ENCODE measurements around the gene TTC33.
"Not testable (repeated sequence)": the region's sequence is repeated elsewhere in the genome, so short reads cannot be mapped to it uniquely, and the experiment has no call there.

The TTC33 gene

DNA sequence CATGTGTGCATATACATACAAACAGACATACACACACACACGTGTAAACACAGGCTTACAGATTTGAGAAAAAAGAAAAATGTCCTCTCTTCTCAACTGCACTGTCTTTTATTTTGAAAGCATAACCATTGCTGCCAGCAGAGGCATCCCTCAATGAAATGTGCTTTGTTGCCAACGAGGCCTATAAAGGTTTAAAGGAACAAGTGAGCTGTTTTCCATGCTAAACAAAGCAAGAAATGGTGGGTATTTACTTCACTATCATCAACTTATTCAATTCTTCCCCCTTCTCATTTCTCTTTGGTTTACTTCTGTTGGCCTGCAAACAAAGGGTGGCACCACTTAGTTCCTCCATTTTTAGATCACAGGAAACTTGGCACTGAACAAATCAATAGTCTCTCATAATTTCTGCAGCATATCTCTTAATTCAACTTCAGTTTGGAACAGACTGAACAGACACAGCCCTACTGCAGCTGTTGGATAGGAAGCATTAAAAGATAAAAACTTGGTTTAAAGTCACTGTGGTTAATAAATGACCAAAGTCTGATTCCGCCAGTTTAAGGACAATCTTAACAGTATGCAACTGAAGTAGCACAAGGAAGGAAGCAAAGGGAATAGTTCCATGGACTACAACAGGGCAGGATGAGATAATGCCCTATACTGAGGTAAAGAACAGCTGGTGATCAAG lies 21.7 kb downstream of the TTC33 start:
- no peak for TF ChIP-seq JUND (IDR thresholded peaks at IDR 0.05; ENCODE audit: low read depth)
- in situ Hi-C loops (cut with HindIII; ENCODE audit: low pct_unique_long_range_greater_than_20kb, low sequenced_read_pairs), result no loop called here
- no peak for DNase-seq (ENCODE audit: low read depth in 1 of 2, low spot score in 1 of 2)

DNA sequence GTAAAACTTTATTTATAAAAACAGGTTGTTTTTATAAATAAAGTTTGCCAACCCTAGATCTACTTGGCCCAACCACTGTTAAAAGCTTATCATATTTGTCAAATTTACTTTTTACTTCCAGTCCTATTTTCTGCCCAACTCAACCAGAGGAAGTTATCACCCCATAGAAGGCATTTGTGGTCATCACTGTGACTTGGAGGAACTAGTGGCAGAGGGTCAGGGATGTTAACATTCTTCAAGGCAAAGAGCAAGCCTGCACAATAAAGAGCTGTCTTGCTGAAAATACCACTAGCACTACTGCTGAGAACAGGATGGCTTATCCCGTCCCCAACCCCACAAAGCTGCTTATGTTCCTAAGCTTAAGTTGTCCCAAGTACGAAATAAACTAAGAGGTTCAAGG lies 22.3 kb downstream of the TTC33 start:
- DNase-seq (ENCODE audit: low read depth in 1 of 2, low spot score in 1 of 2), result no peak
- in situ Hi-C loops (cut with HindIII; ENCODE audit: low pct_unique_long_range_greater_than_20kb, low sequenced_read_pairs), result no loop called here
- no peak for TF ChIP-seq JUND (IDR thresholded peaks at IDR 0.05; ENCODE audit: low read depth)

DNA sequence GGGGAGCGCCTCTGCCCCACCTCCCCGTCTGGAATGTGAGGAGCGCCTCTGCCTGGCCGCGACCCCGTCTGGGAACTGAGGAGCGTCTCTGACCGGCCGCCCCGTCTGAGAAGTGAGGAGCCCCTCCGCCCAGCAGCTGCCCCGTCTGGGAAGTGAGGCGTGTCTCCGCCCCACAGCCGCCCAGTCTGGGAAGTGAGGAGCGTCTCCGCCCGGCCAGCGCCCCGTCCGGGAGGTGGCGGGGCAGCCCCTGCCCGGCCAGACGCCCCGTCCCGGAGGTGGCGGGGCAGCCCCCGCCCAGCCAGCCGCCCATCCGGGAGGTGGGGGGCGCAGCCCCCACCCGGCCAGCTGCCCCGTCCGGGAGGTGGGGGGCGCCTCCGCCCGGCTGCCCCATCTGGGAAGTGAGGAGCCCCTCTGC lies 33.3 kb downstream of the TTC33 start:
- DNase-seq (ENCODE audit: low read depth in 1 of 2, low spot score in 1 of 2); in situ Hi-C loops (cut with HindIII; ENCODE audit: low pct_unique_long_range_greater_than_20kb, low sequenced_read_pairs): not testable (repeated sequence)

DNA sequence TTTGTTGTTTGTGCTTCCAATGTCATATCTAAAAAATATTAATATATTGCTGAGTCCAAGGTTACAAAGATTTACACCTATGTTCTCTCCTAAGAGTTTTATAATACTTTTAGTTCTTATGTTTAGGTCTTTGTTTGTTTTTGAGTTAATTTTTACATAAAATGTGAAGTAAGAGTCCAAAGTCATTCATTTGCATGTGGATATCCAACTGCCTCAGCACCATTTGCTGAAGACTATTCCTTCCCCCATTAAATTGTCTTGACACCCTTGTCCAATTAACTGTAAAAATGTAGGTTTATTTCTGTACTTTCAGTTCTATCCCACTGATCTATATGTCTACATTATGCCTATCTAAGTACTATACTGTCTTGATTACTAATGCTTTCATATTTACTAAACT lies 35.7 kb downstream of the TTC33 start:
- no peak for DNase-seq (ENCODE audit: low read depth in 1 of 2, low spot score in 1 of 2)
- TF ChIP-seq JUND (IDR thresholded peaks at IDR 0.05; ENCODE audit: low read depth), result no peak
- in situ Hi-C loops (cut with HindIII; ENCODE audit: low pct_unique_long_range_greater_than_20kb, low sequenced_read_pairs), result no loop called here

DNA sequence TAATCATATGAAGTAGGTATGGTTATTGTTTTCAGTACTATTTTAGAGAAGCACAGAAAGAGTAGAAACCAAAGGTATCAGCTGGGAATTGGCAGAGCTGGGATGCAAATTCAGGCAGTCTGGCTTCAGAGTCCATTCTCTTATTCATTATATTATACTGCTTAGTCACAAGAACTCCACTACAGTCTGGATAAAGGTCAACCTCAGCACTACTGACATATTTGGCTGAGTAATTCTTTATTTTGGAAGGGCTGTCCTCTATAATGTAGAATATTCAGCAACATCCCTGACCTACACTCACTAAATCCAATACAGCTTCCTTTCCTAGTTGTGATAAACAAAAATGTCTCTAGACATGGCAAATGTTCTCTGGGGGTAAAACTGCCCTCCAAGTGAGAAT lies 38.5 kb downstream of the TTC33 start:
- no peak for TF ChIP-seq JUND (IDR thresholded peaks at IDR 0.05; ENCODE audit: low read depth)
- DNase-seq (ENCODE audit: low read depth in 1 of 2, low spot score in 1 of 2), result no peak
- in situ Hi-C loops (cut with HindIII; ENCODE audit: low pct_unique_long_range_greater_than_20kb, low sequenced_read_pairs), result no loop called here

DNA sequence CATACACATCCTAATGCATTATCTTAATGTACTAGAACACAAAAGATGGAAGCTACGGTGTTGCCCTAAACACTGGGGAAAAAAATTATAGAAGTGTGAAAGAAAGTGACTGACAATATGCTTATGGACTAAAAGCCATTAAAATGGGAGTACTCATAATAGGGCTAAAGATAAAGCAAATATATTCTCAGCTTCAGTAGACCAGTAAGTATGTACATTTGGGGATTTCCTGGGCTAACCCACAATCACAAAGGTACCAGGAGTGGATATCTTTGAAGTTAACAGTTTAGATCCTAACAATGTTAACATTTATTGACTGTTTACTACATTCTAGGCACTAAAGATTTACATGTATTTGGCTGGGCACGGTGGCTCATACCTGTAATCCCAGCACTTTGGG lies 39.2 kb downstream of the TTC33 start:
- no peak for DNase-seq (ENCODE audit: low read depth in 1 of 2, low spot score in 1 of 2)
- TF ChIP-seq JUND (IDR thresholded peaks at IDR 0.05; ENCODE audit: low read depth), result no peak
- in situ Hi-C loops (cut with HindIII; ENCODE audit: low pct_unique_long_range_greater_than_20kb, low sequenced_read_pairs), result no loop called here

DNA sequence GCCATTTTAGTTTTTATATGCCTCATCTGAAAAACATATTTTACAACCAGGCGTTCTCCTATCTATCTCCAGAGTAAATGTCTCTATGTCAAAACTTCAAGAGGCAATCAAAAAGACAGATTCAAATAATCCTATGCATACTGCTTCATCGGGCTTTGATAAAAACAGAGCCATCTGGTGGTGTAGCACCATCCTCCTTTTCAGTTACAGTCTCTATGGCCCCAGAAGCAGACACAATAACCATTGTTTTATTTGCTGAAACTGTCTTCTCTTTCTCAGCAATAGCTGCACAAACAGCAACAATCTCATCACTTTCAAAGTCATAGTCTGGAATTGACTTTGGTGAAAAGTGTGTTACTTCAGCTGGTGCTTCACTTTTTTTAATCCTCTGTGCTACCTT lies 39.8 kb downstream of the TTC33 start:
- in situ Hi-C loops (cut with HindIII; ENCODE audit: low pct_unique_long_range_greater_than_20kb, low sequenced_read_pairs), result no loop called here
- peak; percentile 30 to 42 for DNase-seq (ENCODE audit: low read depth in 1 of 2, low spot score in 1 of 2)
- TF ChIP-seq JUND (IDR thresholded peaks at IDR 0.05; ENCODE audit: low read depth), result no peak

DNA sequence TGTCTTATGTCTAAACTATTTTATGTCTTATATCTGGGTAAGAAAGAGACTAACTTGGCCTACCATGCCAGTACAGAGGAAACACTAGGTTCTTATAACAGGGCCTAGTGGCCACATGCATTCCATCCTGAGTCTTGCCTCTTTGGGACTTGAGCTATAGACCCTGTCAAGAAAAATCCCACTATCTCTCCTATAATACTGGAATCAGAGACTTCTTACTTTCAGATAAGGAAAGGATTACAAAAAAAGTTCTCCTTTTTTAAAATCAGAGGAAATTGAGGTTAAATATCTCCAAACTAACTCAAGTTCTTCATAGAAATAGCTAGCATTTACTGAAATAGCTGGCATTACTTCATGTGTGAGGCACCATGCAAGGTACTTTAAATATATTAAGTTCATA lies 41.8 kb downstream of the TTC33 start:
- in situ Hi-C loops (cut with HindIII; ENCODE audit: low pct_unique_long_range_greater_than_20kb, low sequenced_read_pairs), result no loop called here
- no peak for TF ChIP-seq JUND (IDR thresholded peaks at IDR 0.05; ENCODE audit: low read depth)
- no peak for DNase-seq (ENCODE audit: low read depth in 1 of 2, low spot score in 1 of 2)

DNA sequence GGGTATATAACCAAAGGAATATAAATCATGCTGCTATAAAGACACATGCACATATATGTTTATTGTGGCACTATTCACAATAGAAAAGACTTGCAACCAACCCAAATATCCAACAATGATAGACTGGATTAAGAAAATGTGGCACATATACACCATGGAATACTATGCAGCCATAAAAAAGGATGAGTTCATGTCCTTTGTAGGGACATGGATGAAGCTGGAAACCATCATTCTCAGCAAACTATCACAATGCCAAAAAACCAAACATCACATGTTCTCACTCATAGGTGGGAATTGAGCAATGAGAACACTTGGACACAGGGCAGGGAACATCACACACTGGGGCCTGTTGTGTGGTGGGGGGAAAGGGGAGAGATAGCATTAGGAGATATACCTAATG lies 45.2 kb downstream of the TTC33 start:
- DNase-seq (ENCODE audit: low read depth in 1 of 2, low spot score in 1 of 2); in situ Hi-C loops (cut with HindIII; ENCODE audit: low pct_unique_long_range_greater_than_20kb, low sequenced_read_pairs): not testable (repeated sequence)

DNA sequence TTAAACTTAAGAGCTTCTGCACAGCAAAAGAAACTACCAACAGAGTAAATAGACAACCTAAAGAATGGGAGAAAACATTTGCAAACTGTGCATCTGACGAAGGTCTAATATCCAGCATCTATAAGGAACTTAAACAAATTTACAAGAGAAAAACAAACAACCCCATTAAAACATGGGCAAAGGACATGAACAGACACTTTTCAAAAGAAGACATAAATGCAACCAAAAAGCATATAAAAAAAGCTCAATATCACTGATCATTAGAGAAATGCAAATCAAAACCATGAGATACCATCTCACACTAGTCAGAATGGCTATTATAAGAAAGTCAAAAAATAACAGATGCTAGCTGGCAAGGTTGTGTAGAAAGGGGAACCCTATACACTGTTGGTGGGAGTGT lies 50.3 kb downstream of the TTC33 start:
- DNase-seq (ENCODE audit: low read depth in 1 of 2, low spot score in 1 of 2); in situ Hi-C loops (cut with HindIII; ENCODE audit: low pct_unique_long_range_greater_than_20kb, low sequenced_read_pairs): not testable (repeated sequence)

DNA sequence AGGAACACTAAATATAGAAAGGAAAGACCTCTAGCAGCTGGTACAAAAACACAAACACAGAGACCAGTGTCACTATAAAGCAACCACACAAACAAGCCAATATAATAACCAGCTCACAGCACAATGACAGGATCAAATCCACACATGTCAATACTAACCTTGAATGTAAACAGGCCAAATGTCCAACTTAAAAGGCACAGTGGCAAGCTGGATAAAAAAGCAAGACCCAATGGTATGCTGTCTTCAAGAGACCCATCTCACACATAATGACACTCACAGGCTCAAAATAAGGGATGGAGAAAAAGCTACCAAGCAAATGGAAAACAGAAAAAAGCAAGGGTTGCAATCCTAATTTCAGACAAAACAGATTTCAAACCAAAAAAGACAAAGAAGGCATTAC lies 53.7 kb downstream of the TTC33 start:
- DNase-seq (ENCODE audit: low read depth in 1 of 2, low spot score in 1 of 2); in situ Hi-C loops (cut with HindIII; ENCODE audit: low pct_unique_long_range_greater_than_20kb, low sequenced_read_pairs): not testable (repeated sequence)

DNA sequence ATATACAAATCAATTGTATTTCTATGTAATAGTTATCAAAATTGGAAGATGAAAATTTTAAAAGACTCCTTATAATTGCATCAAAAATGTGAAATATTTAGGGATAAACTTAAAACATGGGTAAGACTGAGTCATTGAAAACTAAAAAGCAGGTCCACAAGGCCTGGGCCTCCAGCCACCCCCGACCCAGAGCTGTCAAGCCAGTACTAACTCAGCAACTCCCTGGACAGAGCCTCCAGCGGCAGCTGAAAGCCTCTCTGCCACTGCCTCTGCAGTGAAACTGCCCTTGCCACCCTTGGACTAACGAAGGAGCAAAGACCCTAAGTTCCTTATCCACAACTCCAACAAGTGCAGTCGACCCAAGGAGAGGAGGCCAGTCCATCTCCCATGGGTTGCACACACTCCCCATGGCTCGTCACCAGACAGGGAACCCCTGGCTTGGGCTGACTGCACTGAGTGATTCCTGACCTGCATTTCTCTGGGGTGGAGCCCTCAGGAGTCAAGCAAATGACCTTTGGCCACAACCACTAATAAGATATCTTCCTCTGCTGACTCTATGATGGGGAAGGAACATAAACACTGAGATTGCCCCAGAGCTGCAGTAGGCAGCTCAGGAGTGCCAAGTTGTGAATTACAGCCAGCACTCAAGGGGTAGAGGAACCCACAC lies 55.5 kb downstream of the TTC33 start:
- in situ Hi-C loops (cut with HindIII; ENCODE audit: low pct_unique_long_range_greater_than_20kb, low sequenced_read_pairs), result no loop called here
- no peak for TF ChIP-seq JUND (IDR thresholded peaks at IDR 0.05; ENCODE audit: low read depth)

DNA sequence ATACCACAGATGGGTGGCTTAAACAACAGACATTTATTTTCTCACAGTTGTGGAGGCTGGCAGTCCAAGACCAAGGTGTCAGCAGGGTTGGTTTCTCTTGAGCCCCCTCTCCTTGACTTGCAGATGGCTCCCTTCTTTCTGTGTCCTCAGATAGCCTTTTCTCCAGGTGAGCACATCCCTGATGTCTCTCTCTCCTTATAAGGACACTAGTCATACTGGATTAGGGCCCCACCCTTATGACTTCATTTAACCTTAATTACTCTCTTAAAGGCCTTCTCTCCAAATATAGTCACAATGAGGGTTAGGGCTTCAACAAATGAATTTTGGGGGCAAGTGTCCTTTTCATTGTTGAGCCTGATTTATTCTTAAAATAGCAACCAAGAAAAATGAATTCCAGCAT lies 61.3 kb downstream of the TTC33 start:
- in situ Hi-C loops (cut with HindIII; ENCODE audit: low pct_unique_long_range_greater_than_20kb, low sequenced_read_pairs), result no loop called here
- no peak for TF ChIP-seq JUND (IDR thresholded peaks at IDR 0.05; ENCODE audit: low read depth)
- DNase-seq (ENCODE audit: low read depth in 1 of 2, low spot score in 1 of 2), result no peak

More for the DNA sequence above, 55.5 kb downstream of the TTC33 start:
- no peak for DNase-seq (ENCODE audit: low read depth in 1 of 2, low spot score in 1 of 2)

DNA sequence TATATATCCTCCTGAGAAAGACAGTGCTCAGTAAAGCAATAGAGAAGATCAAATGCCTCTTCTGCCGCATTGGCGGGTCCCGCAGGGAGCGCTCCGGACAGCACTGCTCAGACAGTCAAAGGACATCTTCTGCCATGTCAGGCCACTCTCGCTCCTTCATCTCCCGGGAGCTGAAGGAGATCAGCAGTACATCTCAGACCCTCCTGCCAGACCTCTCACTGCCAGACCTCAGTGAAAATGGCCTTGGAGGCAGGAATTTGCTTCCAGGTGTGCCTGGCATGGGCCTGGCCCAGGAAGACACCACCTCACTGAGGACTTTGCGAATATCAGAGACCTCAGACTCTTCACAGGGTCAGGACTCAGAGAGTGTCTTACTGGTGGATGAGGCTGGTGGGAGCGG lies 63.9 kb downstream of the TTC33 start:
- no peak for DNase-seq (ENCODE audit: low read depth in 1 of 2, low spot score in 1 of 2)
- in situ Hi-C loops (cut with HindIII; ENCODE audit: low pct_unique_long_range_greater_than_20kb, low sequenced_read_pairs), result no loop called here
- no peak for TF ChIP-seq JUND (IDR thresholded peaks at IDR 0.05; ENCODE audit: low read depth)
